HFFc6 (cell line): ENCODE measurements around the gene PMS2. TPM values are rescaled to one million over a fixed set of nuclear protein-coding genes. Genes with fewer than 3 reads are reported as not detected.
A peak's percentile ranks its signal among the peaks of the same experiment; 100 is the strongest.
"Not testable (repeated sequence)": the region's sequence is repeated elsewhere in the genome, so short reads cannot be mapped to it uniquely, and the experiment has no call there.

Experiments used
- DNase-seq: peaks from one replicate; pipeline ENCODE4 v3.0.0-alpha.2; 2018
- H3K27ac Mint-ChIP-seq: 2 replicates; pipeline ENCODE4 v1.8.0; 2020; ENCODE audit warnings: mild to moderate bottlenecking, mixed read lengths
- H3K27me3 Mint-ChIP-seq: 2 replicates; pipeline ENCODE4 v1.8.0; 2021; ENCODE audit warnings: mild to moderate bottlenecking, moderate library complexity, mixed read lengths; ENCODE audit not compliant: insufficient read depth
- H3K36me3 Mint-ChIP-seq: 2 replicates; pipeline ENCODE4 v1.8.0; 2021; ENCODE audit warnings: low read depth, mixed read lengths
- H3K4me1 Mint-ChIP-seq: 2 replicates; pipeline ENCODE4 v1.8.0; 2020; ENCODE audit warnings: low read depth, mixed read lengths
- H3K4me3 Mint-ChIP-seq: 2 replicates; pipeline ENCODE4 v1.8.0; 2020; ENCODE audit warnings: mild to moderate bottlenecking, moderate library complexity, mixed read lengths
- H3K9me3 Mint-ChIP-seq: 2 replicates; pipeline ENCODE4 v1.8.0; 2020; ENCODE audit warnings: mild to moderate bottlenecking, mixed read lengths
- total RNA-seq, 6 experiments: library from RNA; stranded (reverse); fragmentation: NEBNext Ultra II Directional; extraction: Animal tissue kit (Norgen Biotek cat#: 25700); gene quantifications; 2 replicates in 1 of 6; 3 replicates in 5 of 6; pipeline ENCODE4 v1.2.3, GENCODE V29; 2021

The PMS2 gene
- total RNA-seq, 6 experiments from 2014 or later, result 12.1 to 13.4 (median 12.8) TPM

DNA sequence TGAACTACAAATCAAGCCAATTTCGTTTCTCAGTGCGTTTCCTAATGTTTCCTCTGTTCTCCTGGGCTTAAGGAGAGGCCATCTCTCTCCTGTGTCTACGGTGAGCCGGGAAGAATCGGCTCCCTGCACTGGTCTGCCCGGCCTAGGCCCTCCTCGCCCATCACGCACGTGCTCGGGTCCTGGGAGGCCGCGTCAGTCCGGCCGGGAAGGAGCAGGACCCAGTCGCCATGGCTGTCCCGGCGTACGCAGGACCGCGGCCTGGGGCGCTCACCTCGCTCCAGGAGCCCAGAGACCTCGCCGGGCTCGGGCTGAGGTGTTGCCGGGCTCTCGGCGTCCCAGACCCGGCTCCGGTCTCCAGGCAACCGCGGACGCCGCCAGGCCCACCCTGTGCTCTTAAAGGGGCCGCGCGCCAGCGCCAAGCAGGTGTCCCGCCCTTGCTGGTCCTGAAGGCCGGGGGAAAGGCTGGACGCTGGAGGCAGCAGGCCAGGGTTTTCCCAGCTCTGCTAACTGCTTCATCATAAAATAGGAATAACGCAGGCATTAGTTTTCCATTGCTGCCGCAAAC, 38.4 kb downstream of the PMS2 start, which contains the start of gene RSPH10B:
RSPH10B (minus strand) TSS at position 343 of the 565 bp plus-strand sequence. CDS start 3,573 bp downstream, outside the sequence.
- H3K4me3 Mint-ChIP-seq, H3K4me1 Mint-ChIP-seq, DNase-seq, H3K27me3 Mint-ChIP-seq, H3K27ac Mint-ChIP-seq, H3K36me3 Mint-ChIP-seq, H3K9me3 Mint-ChIP-seq: not testable (repeated sequence)

- not testable (repeated sequence) for H3K36me3 Mint-ChIP-seq, H3K27me3 Mint-ChIP-seq, H3K4me1 Mint-ChIP-seq
Observed at GRCh38 chr7:5963810-5964209, 45.0 kb downstream of the PMS2 start.

GRCh38 chr7:5963205-5963604, 45.6 kb downstream of the PMS2 start:
- H3K4me1 Mint-ChIP-seq, DNase-seq: not testable (repeated sequence)

More at GRCh38 chr7:5963810-5964209, 45.0 kb downstream of the PMS2 start:
- H3K4me3 Mint-ChIP-seq, H3K27ac Mint-ChIP-seq, H3K9me3 Mint-ChIP-seq, DNase-seq: not testable (repeated sequence)

DNA sequence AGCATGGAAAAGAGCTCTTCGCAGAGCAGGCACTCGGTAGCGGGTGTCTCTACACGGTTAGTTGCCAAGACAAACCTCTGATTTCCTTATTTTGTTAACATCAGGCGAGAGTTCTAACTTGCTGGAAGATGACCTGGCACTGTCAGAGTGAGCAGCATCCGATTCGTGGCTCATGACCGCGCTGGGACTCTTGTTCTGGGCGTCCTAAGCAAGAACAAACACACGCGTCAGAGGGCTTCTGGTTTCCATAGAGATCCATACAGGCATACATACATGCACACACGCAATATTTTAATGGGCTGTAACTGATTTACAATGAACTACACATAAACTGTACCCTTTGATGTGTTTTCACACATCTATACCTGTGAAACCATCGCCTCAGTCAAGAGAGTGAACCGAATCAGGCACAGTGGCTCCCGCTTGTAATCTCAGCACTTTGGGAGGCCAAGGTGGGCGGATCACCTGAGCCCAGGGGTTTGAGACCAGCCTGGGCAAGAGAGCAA, 73.9 kb downstream of the PMS2 start:
- H3K9me3 Mint-ChIP-seq, DNase-seq, H3K36me3 Mint-ChIP-seq, H3K4me1 Mint-ChIP-seq, H3K27ac Mint-ChIP-seq, H3K4me3 Mint-ChIP-seq, H3K27me3 Mint-ChIP-seq: not testable (repeated sequence)

More at GRCh38 chr7:5963205-5963604, 45.6 kb downstream of the PMS2 start:
- not testable (repeated sequence) for H3K36me3 Mint-ChIP-seq, H3K4me3 Mint-ChIP-seq, H3K27ac Mint-ChIP-seq, H3K27me3 Mint-ChIP-seq, H3K9me3 Mint-ChIP-seq

DNA sequence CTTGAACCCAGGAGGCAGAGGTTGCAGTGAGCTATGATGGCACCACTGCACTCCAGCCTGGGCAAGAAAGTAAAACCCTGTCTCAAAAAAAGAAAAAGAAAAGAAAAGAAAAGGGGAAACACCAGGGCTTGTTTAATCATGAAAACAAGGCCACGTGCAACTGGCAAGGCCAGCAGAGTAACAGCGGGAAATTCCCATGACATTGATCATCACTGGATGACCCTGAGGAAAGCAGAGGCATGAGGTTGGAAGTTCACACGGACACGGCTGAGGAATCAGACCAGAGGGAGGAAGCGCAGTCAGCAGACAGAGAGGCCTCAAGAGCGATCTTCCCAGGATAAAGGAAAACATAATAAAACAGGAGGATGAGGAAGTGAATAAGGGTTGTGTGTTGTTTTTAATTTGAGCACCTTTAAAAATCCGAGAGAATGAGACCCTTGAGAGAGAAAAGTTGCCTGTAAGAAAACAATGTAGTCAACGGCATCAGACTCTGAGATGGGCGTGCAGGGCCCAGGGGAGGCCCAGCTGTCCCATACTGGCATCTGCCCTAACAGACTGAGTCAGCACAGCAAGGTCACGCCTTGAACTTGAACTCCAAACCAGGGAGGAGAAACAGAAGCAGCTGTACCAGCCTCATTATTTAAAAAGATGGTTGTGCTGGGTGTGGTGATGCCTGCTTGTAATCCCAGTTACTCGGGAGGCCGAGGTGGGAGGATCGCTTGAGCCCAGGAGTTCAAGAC, 76.8 kb downstream of the PMS2 start:
- peak overlapping the region; percentile 71; the same call in 1 of the 2 replicates for H3K27ac Mint-ChIP-seq
- H3K27me3 Mint-ChIP-seq, H3K4me1 Mint-ChIP-seq, H3K9me3 Mint-ChIP-seq, H3K4me3 Mint-ChIP-seq, H3K36me3 Mint-ChIP-seq: not testable (repeated sequence)
- peak; percentile 59 for DNase-seq

GRCh38 chr7:5931250-5931649, 77.6 kb downstream of the PMS2 start:
- peak overlapping the region; percentile 39; the same call in 1 of the 2 replicates for H3K27ac Mint-ChIP-seq
- not testable (repeated sequence) for H3K9me3 Mint-ChIP-seq, H3K4me3 Mint-ChIP-seq

DNA sequence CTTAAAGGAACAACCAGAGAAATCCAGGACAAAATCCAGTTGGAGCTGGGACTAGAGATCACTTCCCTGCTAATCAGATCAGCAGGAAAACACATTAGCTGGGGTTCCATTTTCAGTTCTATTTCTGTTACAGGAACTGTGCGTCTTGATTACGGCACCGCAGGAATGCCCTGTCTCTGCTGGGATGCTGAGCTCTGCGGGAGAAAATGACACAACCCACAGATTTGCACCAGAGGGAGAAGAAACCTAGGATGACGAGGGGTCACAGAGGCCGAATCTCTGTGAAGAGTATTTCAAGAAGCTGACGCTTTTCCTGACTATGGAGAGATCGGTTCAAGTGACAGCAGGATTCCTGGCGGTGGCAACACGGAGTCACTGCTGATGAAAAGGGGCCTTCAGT, 78.6 kb downstream of the PMS2 start:
- not testable (repeated sequence) for H3K27ac Mint-ChIP-seq, H3K4me3 Mint-ChIP-seq, H3K27me3 Mint-ChIP-seq, H3K36me3 Mint-ChIP-seq, H3K4me1 Mint-ChIP-seq, DNase-seq, H3K9me3 Mint-ChIP-seq

More at GRCh38 chr7:5931250-5931649, 77.6 kb downstream of the PMS2 start:
- H3K27me3 Mint-ChIP-seq, H3K4me1 Mint-ChIP-seq, DNase-seq, H3K36me3 Mint-ChIP-seq: not testable (repeated sequence)

DNA sequence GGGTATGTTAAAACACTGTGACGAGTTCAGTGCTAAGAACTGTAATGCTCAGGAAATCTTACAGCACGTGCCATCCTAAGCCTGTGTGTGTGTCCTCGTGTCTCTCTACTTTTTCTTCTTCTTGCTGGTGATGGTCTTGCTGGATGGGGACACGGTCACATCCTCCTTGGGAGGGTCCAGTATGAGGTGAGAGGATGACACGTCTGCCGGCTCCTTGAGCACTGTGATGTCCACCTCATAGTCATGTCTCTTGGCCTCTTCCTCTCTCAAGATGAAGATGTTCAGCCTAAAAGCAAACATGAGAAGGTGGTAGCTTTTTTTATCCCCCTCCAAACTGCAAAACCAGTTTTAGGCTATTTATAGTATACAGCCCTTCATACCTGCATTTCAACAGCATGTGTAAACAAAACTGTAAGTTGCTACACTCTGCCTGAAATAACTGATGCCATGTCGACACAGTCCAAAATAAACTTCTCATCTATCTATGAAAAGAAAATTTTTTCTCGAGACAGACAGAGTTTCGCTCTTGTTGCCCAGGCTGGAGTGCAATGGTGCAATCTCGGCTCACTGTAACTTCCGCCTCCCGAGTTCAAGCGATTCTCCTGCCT, 82.5 kb downstream of the PMS2 start:
- H3K4me1 Mint-ChIP-seq, H3K27me3 Mint-ChIP-seq, H3K9me3 Mint-ChIP-seq, H3K4me3 Mint-ChIP-seq, DNase-seq, H3K36me3 Mint-ChIP-seq, H3K27ac Mint-ChIP-seq: not testable (repeated sequence)

GRCh38 chr7:5924630-5925029, 84.2 kb downstream of the PMS2 start:
- not testable (repeated sequence) for H3K27me3 Mint-ChIP-seq, H3K27ac Mint-ChIP-seq, H3K4me3 Mint-ChIP-seq, H3K4me1 Mint-ChIP-seq, DNase-seq, H3K9me3 Mint-ChIP-seq, H3K36me3 Mint-ChIP-seq

- not testable (repeated sequence) for H3K4me3 Mint-ChIP-seq, H3K36me3 Mint-ChIP-seq, H3K27me3 Mint-ChIP-seq, H3K4me1 Mint-ChIP-seq, H3K9me3 Mint-ChIP-seq, DNase-seq, H3K27ac Mint-ChIP-seq
Observed at GRCh38 chr7:5924180-5924579, 84.7 kb downstream of the PMS2 start.

Other genes starting within 250 kb of the PMS2 start
- gene RNF216, start 227.4 kb downstream of the PMS2 start, total RNA-seq, result 10 to 100 TPM; 30.5 to 34.5 (median 32.2) TPM
- not detected for gene OCM, start 128.3 kb downstream of the PMS2 start, total RNA-seq
- gene CCZ1, start 110.3 kb downstream of the PMS2 start, total RNA-seq, result 10 to 100 TPM; 62.9 to 78.5 (median 73.8) TPM
- gene RSPH10B, start 38.4 kb downstream of the PMS2 start, total RNA-seq, result under 1 TPM in 1 of 6 experiments, not detected in 5; 0.24 TPM
- 10 to 100 TPM; 36.2 to 47.2 (median 42.9) TPM for gene AIMP2, start 223 bp upstream of the PMS2 start, total RNA-seq
- under 1 TPM in 4 of 6 experiments, not detected in 2; 0.17 to 0.24 (median 0.19) TPM for gene ANKRD61, start 22.3 kb upstream of the PMS2 start, total RNA-seq
- 100 to 1,000 TPM in 4 of 6 experiments, 10 to 100 TPM in 2; 90.4 to 103 (median 101) TPM for gene EIF2AK1, start 50.1 kb upstream of the PMS2 start, total RNA-seq
- 1 to 10 TPM; 4.4 to 6.5 (median 5.9) TPM for gene USP42, start 95.9 kb upstream of the PMS2 start, total RNA-seq